Stimulated activated CD4-positive, alpha-beta T cell treated with anti-CD3 and anti-CD28 coated beads, Interleukin-1b, Interleukin-23, amount 100 ng/mL, for 1 hour (primary cell): Measurements from ENCODE around the gene C9orf50.
"Not testable (repeated sequence)": the region's sequence is repeated elsewhere in the genome, so short reads cannot be mapped to it uniquely, and the experiment has no call there.

ENCODE experiments used
- DNase-seq, 2 donors: peaks; one replicate each; pipeline ENCODE4 v3.0.0-alpha.2; 2020; ENCODE audit warnings: low read depth in 2 of 2

Gene C9orf50

GRCh38 chr9:129620669-129621295, at the start of gene C9orf50:
C9orf50 (minus strand) TSS chr9:129621101; CDS start chr9:129620574, 527 bp downstream.
- no peak for DNase-seq

GRCh38 chr9:129669946-129670345, 49.0 kb upstream of the C9orf50 start:
- DNase-seq: no peak

- DNase-seq: no peak
These were observed 48.3 kb upstream of the C9orf50 start for GRCh38 chr9:129669141-129669718.

GRCh38 chr9:129667850-129668249, 46.9 kb upstream of the C9orf50 start:
- DNase-seq: no peak

- no peak for DNase-seq
These were observed 46.5 kb upstream of the C9orf50 start for GRCh38 chr9:129667378-129667777.

- no peak for DNase-seq
These were observed 45.7 kb upstream of the C9orf50 start for GRCh38 chr9:129666575-129666974.

- DNase-seq: no peak
These were observed 45.1 kb upstream of the C9orf50 start for GRCh38 chr9:129665814-129666520.

GRCh38 chr9:129665389-129665775, 44.5 kb upstream of the C9orf50 start, which contains the start of gene PRRX2:
PRRX2 (plus strand) TSS chr9:129665647; CDS start chr9:129665868, 221 bp downstream.
- no peak for DNase-seq

- DNase-seq: no peak
These were observed 44.0 kb upstream of the C9orf50 start for GRCh38 chr9:129664746-129665388.

- DNase-seq: not testable (repeated sequence)
These were observed 41.3 kb upstream of the C9orf50 start for GRCh38 chr9:129662239-129662638.

GRCh38 chr9:129661029-129661428, 40.1 kb upstream of the C9orf50 start:
- DNase-seq: no peak

GRCh38 chr9:129656795-129657390, 36.0 kb upstream of the C9orf50 start:
- DNase-seq: no peak

- no peak for DNase-seq
These were observed 34.8 kb upstream of the C9orf50 start for GRCh38 chr9:129655696-129656095.

GRCh38 chr9:129655154-129655553, 34.3 kb upstream of the C9orf50 start:
- no peak for DNase-seq

GRCh38 chr9:129654554-129655040, 33.7 kb upstream of the C9orf50 start:
- DNase-seq: no peak

GRCh38 chr9:129653823-129654553, 33.1 kb upstream of the C9orf50 start:
- no peak for DNase-seq

GRCh38 chr9:129650680-129651235, 29.9 kb upstream of the C9orf50 start:
- DNase-seq: no peak

- no peak for DNase-seq
These were observed 29.1 kb upstream of the C9orf50 start for GRCh38 chr9:129649726-129650679.

- DNase-seq: no peak
These were observed 27.8 kb upstream of the C9orf50 start for GRCh38 chr9:129648764-129649115.
